H7 (cell line): Measurements from ENCODE around the gene FDXACB1. TPM values are rescaled to one million over a fixed set of nuclear protein-coding genes. Genes with fewer than 3 reads are reported as not detected.

Experiments
- DNase-seq: peaks from one replicate; pipeline ENCODE4 v3.0.0; 2012
- H3K27me3 ChIP-seq: 2 replicates; pipeline ENCODE4 v1.6.0; 2011; ENCODE audit warnings: mild to moderate bottlenecking, low read length; ENCODE audit not compliant: control insufficient read depth, insufficient read depth
- H3K36me3 ChIP-seq: replicated peaks from 2 replicates; pipeline ENCODE4 v1.5.1; 2011; ENCODE audit warnings: low read length; ENCODE audit not compliant: control insufficient read depth, insufficient read depth
- H3K4me3 ChIP-seq: 2 replicates; pipeline ENCODE4 v1.5.1; 2011; ENCODE audit warnings: low read depth, mild to moderate bottlenecking, control low read depth, low read length, moderate library complexity; ENCODE audit not compliant: insufficient read depth
- total RNA-seq: library from RNA; depleted of rRNA; stranded (reverse); fragments of >200 nt; shearing (Covaris generic); gene quantifications from 2 replicates; pipeline ENCODE4 v1.2.3, GENCODE V29; 2014; rRNA removed

FDXACB1 gene, protein sequence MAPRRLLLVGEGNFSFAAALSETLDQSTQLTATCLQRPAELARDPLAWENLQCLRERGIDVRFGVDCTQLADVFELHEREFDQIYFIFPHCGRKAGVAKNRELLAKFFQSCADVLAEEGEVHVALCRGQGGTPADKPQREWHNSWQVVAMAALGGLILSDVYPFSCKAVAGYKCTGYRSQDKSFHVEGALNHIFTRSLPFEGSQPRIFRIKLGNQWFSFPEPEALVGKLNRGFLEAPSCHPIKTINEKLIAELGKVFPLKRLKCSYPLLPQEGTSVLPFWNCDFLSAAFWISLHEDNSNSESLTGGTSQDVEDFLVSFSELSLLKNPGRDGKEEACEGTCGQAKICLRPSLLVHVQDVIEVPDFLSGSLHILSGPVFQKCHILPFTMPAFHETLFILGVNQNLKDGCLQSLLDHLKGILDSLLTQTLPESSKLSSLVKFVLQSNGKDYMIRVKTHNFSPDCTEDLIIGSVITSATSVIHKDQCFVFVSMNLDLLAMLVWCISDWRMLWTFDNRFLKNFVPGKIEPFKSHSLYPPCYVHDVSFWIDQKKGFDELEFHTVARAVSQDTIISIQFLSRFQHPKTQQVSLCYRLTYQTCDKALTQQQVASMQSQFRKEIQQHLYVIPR
- 3.8 and 4.1 TPM in 2 replicates for total RNA-seq

DNA sequence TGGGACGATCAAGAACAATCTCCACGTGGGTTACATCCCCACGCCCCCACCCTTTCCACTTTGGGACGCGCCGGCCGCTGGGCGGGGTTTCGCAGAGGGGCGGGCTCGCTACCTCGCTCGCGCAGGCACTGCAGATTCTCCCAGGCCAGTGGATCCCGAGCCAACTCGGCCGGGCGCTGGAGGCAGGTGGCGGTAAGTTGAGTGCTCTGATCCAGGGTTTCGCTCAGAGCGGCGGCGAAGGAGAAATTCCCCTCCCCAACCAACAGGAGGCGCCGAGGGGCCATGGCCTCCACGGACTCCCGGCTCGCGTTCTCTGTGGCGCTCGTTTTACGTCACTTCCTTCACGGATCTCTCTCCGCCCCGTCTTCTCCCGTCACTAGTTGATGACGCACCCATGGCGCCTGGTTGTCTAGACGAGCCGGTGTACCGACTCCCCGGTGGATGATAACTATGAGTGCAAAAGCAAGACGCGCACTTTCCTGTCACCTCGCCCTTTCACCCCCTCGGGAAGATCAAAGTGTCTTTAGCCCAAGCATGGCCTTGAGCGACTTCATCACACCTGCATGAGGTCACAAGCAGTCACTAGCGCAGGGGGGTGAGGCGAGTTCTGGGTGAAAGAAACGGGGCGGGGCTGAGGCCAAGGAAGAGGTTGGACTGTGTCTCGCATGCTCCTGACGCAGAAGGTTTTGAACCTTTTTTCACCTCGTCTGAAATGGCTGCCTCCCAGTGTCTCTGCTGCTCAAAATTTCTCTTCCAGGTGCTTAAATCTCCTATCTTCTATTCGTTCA, at the start of gene FDXACB1, which contains the start of gene CFAP68:
Gene FDXACB1, minus strand, starts transcription at position 317 of the 788 bp plus-strand sequence. Its CDS starts 33 bp downstream, at position 284.
Gene CFAP68, plus strand, starts transcription at position 693 of the 788 bp plus-strand sequence. Its CDS starts 20 bp downstream, at position 713.
- H3K27me3 ChIP-seq, result no peaks in the 10 kb centered on the region
- peak; percentile 94 for DNase-seq
- no peaks in the 10 kb centered on the region for H3K36me3 ChIP-seq
- peak within 1 kb of the TSS; percentile 66 for H3K4me3 ChIP-seq

DNA sequence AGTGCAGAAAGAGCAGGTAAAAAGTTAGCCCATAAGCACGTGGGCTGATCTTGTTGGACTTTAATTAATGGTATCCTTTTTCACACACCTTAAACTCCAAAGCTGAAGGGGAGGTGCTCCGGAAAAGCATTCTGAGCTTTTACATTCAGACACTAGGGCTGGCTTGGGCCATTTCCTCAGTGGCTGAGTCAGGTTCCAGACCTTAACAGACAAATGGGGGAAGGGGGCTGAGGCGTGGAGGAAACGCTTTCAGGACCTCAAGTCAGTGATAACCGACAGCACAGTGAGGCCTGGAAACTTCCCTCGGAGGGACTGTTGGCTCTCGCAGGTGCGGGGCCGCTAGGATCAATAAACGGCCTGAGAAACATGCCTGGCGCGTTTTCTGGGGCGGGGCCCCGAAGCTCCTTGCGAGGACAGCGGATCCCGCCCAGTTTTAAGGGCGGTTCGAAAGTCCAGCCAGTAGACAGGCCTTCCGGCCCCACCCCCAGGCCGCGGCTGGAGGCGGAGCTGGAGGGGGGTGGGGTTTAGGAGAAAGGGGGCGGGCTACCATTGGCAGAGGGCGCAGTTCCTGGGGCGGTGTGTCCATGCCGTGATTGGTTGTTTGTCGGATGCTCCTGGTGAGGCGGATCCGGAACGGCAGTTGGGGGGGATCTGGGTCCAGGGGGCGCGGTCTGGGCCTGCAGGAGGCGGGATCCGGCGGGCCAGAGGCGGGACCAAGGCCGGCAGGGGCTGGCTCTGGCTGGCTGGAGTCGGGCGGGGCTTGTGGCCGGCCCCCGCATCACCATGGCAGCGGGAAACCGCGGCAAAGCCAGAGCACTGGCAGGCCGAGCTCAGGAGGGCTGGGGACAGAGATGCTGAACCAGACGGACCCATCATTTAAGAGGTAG, 47.8 kb upstream of the FDXACB1 start:
- peak overlapping the region; percentile 54 for H3K4me3 ChIP-seq
- no peaks in the 10 kb centered on the region for H3K27me3 ChIP-seq
- H3K36me3 ChIP-seq, result no peaks in the 10 kb centered on the region
- peak; percentile 98 for DNase-seq

DNA sequence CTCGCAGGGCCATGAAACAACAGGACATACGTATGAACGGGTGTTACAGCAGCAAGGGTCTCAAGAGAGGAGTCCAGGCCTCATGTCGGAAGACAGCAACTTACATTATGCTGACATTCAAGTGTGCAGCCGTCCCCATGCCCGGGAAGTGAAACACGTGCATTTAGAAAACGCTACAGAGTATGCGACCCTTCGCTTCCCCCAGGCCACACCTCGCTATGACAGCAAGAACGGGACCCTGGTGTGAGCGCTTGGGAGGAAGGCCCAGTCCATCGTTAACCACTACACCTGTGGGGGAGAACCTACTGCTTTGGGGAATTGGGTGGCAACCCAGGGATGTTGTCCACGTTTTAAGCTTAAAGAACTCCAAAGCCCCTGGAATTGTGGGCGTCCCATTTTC, 47.0 kb upstream of the FDXACB1 start:
- no peak for DNase-seq

DNA sequence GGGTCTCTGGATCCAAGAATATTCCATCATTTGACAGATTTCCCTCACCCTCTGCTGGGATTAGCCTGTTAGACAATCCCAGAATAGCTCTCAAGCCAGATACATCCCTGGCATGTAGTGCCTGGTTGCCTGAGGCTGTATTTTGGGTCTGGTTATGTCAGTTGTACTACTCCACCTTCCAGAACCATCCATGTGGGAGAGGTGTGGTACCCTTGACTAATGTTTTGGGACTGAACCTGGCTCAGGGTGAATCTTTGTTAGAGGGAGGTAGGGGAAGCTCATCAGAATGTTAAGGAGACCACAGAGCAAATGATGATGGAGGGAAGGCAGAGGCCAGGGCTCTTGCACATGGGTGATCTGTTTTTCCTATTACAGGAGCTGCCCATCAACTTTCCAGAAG, 45.0 kb upstream of the FDXACB1 start:
- Histone ChIP-seq H3K36me3 (no peaks in the 10 kb centered on the region), H3K27me3 (no peaks in the 10 kb centered on the region), H3K4me3 (no peak overlapping the region)
- no peak for DNase-seq

More for the DNA sequence above, 47.0 kb upstream of the FDXACB1 start:
- no peaks in the 10 kb centered on the region for H3K27me3 ChIP-seq
- no peaks in the 10 kb centered on the region for H3K36me3 ChIP-seq
- H3K4me3 ChIP-seq, result no peak overlapping the region

DNA sequence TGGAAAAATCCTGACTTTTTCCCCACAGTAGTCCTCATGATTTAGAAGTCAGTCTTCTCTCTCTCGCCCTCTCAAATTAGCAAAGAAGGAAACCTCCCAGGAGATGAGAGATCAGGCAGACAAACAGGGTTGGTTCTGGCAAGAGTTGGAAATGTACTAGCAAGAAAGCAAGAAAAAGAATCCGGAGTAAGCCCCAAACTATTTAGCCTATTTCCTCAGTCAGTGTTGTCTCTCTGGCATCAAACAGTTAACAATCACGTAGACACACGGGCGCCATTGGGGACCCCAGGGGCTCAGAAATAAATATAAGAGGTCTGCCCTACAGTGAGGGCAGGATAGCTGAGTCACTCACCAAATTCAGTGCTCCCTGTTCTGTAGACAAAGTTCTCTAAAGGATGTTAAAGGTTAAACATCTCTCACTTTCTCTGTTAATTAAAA, 44.4 kb upstream of the FDXACB1 start:
- Histone ChIP-seq H3K4me3 (no peak overlapping the region), H3K27me3 (no peaks in the 10 kb centered on the region), H3K36me3 (no peaks in the 10 kb centered on the region)
- no peak for DNase-seq

DNA sequence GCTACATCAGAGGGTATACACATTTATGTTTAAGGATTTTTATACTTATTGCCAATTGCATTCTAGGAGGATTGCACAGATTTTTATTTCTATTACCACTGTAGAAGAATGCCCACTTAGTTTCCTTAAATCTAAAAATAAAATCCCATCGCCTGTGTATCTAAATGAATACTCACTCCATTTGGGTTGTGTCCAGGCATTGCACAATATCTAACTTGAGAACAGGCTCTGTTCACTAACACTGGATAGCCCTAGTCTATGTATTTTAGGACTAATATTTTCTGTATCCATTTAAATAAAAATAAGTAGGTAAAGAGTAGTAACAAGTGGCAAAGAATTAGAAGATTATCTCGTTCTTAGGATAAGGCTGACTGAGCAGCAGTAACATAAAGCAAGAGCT, 43.8 kb upstream of the FDXACB1 start:
- Histone ChIP-seq H3K4me3 (no peak overlapping the region), H3K27me3 (no peaks in the 10 kb centered on the region), H3K36me3 (no peaks in the 10 kb centered on the region)
- no peak for DNase-seq

DNA sequence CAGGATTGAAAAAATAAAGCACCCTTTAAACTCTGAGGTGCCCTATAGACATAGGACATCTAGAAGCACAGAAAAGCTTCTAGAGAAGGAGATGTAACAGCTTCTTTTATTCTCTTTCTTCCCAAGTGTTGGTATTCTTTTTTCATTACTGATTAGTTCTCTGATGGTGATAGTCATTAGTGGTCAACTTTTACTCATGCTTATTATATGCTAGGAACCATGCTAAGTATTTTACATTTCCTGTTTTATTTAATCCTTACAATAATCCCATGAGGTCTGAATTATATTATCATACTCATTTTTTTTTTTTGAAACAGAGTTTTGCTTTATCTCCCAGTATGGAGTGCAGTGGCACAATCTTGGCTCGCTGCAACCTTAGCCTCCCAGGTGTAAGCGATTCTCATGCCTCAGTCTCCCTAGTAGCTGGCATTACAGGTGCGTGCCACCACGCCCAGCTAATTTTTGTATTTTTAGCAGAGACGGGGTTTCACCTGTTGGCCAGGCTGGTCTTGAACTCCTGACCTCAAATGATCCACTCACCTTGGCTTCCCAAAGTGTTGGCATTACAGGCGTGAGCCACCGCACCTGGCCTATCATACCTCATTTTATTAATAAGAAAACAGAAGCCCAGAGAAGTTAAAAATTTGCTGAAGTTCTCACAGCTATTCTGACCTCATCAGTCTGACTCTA, 42.7 kb upstream of the FDXACB1 start:
- Histone ChIP-seq H3K27me3 (no peaks in the 10 kb centered on the region), H3K36me3 (no peaks in the 10 kb centered on the region), H3K4me3 (no peak overlapping the region)
- no peak for DNase-seq

DNA sequence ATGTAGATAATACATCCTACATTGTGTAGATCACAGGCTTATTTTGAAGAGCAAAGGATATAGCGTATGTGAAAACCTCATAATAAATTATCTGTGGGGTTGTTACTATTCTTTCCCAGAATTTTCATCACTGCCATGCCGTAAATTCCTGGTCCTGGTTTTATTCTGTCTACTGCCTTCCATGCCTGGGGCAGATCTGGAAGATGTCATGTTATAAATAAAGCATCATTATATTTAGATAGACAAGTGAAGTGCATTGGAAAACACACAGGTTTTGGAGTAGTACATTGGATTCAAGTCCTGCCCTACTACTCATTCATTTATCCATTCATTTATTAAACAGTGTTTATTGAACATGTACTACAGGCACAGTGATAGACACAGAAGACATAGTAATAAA, 41.9 kb upstream of the FDXACB1 start:
- Histone ChIP-seq H3K27me3 (no peaks in the 10 kb centered on the region), H3K4me3 (no peak overlapping the region), H3K36me3 (no peaks in the 10 kb centered on the region)
- DNase-seq, result no peak

- no peaks in the 10 kb centered on the region; the same call in 1 of the 2 replicates for H3K27me3 ChIP-seq
- H3K4me3 ChIP-seq, result peak within 1 kb of the TSS; percentile 11; the same call in 1 of the 2 replicates
- peak; percentile 84 for DNase-seq
Observed at GRCh38 chr11:111918390-111919256, 39.7 kb upstream of the FDXACB1 start, which contains the start of gene C11orf52. Gene C11orf52, plus strand, starts transcription at chr11:111918913. Its CDS starts 60 bp downstream, at chr11:111918973.

GRCh38 chr11:111917788-111918187, 38.8 kb upstream of the FDXACB1 start:
- Histone ChIP-seq H3K36me3 (no peaks in the 10 kb centered on the region), H3K4me3 (no peak overlapping the region), H3K27me3 (no peaks in the 10 kb centered on the region; the same call in 1 of the 2 replicates)
- no peak for DNase-seq

More at GRCh38 chr11:111918390-111919256, 39.7 kb upstream of the FDXACB1 start, which contains the start of gene C11orf52:
- H3K36me3 ChIP-seq, result no peaks in the 10 kb centered on the region

DNA sequence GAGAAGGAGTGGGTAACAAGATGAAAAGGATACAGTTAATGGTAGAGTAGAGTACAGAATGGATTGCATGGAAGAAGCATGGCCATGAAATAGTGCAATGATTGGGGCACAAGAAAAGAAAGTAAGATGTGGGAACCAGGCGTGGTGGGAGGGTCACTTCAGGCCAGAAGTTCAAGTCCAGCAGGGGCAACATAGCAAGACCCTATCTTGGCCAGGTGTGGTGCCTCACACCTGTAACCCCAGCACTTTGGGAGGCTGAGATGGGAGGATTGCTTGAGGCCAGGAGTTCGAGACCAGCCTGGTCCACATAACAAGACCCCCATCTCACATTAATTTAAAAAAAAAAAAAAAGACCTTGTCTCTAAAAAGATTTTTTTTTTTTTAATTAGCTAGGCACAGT, 38.3 kb upstream of the FDXACB1 start:
- Histone ChIP-seq H3K4me3 (no peak overlapping the region), H3K36me3 (no peaks in the 10 kb centered on the region), H3K27me3 (no peaks in the 10 kb centered on the region; the same call in 1 of the 2 replicates)
- DNase-seq, result no peak

- DNase-seq, result no peak
- H3K36me3 ChIP-seq, result no peaks in the 10 kb centered on the region
- no peaks in the 10 kb centered on the region; the same call in 1 of the 2 replicates for H3K27me3 ChIP-seq
- no peak overlapping the region for H3K4me3 ChIP-seq
Observed at GRCh38 chr11:111916768-111917167, 37.8 kb upstream of the FDXACB1 start.
